HL-60/S4 treated with phorbol 12-myristate 13-acetate at 8.2 ng/mL for 4 days and 3 days (cell line): ENCODE results near the gene GALNT13.

Experiments used
- in situ Hi-C: fragments of 300-500 bp; cut with MboI; formaldehyde crosslinking; loops from 2 replicates; pipeline ENCODE4 v1.15.0; 2022; ENCODE audit warnings: low sequenced_read_pairs

Gene GALNT13

DNA sequence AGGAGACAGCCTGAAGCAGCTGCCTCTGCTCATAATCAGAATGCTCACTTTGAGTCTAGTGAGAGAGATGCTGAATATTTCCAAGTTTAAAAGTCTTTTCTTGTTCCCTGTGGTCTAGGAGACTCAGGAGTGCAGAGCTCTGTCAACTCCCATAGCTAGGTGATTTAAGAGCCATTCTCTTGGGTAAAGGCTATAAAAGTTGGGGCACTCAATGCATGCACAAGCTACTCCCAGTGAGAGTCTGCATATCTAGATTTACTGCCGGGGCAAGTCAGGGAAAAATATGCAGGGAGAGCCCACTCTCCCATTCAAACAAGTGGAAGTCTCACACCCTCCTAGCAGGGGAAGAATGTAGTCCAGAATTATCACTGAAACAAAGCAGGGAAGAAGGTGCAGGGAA lies 418.1 kb downstream of the GALNT13 start:
- in situ Hi-C loops, result no loop called here

DNA sequence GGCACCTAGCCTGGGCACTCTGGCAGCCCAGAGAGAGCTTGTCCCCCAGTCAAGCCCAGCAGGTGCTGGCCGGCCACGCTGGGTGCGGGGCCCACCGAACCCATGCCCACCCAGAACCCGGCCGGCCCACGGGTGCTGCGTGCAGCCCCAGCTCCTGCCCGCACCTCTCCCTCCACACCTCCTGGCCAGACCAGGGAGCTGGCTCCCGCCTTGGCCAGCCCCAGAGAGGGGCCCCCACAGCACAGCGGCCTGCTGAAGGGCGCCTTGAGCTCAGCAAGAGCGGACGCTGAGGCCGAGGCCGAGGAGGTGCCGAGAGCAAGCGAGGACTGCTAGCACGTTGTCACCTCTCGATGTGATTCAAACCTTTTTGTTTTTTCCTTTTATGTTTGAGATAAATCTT lies 419.8 kb downstream of the GALNT13 start:
- in situ Hi-C loops, result no loop called here

- in situ Hi-C loops, result no loop called here
These were observed 420.2 kb downstream of the GALNT13 start for GRCh38 chr2:154291927-154292326.

GRCh38 chr2:154293864-154294263 lies 422.1 kb downstream of the GALNT13 start:
- in situ Hi-C loops, result no loop called here

DNA sequence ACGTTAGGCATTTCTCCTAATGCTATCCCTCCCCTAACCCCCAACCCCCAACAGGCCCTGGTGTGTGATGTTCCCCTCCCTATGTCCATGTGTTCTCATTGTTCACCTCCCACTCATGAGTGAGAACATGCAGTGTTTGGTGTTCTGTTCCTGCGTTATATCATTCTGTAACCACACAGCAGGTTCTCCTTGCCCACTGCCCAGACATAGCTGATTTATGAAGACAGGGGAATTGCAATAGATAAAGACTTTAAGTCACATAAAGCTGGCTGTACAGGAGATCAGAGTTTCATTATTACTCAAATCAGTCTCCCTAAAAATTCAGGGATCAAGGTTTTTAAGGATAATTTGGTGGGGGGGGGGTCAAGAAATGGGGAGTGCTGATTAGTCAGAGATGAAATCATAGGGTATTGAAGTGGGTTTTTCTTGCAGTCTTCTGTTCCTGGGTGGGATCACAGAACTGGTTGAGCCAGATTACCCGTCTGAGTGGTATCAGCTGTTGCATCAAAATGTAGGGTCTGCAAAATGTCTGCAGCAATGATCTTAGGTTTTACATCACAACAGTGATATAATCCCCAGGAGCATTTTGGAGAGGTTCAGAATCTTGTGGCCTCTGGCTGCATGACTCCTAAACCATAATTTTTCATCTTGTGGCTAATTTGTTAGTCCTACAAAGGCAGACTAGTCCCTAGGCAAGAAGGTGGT lies 434.7 kb downstream of the GALNT13 start:
- in situ Hi-C loops, result no loop called here

- in situ Hi-C loops, result no loop called here
These were observed 435.3 kb downstream of the GALNT13 start for GRCh38 chr2:154307007-154307406.

- in situ Hi-C loops, result no loop called here
These were observed 452.9 kb downstream of the GALNT13 start for GRCh38 chr2:154324601-154325000.

DNA sequence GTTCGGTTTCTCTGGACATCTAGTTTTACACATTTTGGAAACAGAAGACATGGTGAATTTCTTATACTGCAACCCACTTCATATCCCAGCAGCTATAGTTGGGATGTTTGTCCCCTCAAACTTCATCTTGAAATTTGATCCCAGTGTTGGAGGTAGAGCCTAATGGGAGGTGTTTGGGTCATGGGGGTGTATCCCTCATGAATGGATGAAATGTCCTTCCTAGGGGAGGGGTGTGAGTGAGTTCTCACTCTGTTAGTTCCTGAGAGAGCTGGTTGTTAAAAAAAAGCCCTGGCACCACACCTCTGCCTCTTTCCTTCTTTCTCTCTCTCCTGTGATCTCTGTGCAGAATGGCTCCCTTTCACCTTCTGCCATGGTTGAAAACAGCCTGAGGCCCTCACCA lies 457.8 kb downstream of the GALNT13 start:
- in situ Hi-C loops, result no loop called here

- in situ Hi-C loops, result no loop called here
These were observed 460.1 kb downstream of the GALNT13 start for GRCh38 chr2:154331784-154332183.

- in situ Hi-C loops, result no loop called here
These were observed 464.5 kb downstream of the GALNT13 start for GRCh38 chr2:154336201-154336600.

DNA sequence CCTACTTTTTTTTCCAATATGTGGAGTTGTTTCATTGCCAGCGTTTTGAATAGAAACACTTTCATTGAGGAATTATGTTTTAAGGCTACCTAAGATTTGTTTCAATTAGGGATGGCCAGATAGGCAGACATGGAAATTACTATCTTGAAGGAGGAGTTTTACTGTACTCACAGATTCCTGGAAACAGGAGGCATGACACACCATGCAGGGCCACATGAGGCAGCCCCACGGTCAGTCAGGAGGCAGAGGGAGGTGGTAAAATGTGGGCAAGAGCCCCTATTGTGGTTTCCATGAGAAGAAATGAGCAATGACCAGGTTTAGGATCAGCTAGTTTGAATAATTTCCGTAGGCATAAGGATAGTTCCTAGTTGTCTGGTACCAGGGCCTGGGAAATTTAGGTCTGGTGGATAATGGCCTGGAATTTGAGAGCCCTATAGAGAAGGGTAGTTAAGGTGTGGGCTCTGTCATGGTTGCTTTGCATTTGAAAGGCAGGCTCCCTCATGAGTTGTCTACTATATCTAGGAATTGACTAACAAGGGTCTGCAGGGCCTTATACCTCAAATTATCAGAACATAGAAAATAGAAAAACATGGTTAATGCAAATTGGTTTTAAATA lies 466.7 kb downstream of the GALNT13 start:
- in situ Hi-C loops, result no loop called here

DNA sequence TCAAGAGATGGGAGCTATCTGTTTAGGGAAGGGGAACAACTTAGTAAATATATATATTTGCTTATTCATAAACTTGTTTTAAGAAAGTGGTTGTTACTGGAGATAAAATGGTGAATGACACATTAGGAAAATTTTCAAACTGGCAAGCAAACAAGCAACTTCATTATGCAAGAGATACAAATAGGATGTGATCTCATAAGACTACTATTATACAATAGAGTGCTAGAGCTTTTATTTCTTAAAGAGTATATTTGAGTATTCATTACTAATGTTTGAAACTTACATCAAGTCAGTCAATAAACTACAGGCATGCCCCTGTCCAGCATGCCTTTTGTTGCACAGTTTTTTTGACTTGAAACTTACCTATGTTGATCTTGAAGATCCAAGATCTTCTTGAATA lies 471.6 kb downstream of the GALNT13 start:
- in situ Hi-C loops, result no loop called here

DNA sequence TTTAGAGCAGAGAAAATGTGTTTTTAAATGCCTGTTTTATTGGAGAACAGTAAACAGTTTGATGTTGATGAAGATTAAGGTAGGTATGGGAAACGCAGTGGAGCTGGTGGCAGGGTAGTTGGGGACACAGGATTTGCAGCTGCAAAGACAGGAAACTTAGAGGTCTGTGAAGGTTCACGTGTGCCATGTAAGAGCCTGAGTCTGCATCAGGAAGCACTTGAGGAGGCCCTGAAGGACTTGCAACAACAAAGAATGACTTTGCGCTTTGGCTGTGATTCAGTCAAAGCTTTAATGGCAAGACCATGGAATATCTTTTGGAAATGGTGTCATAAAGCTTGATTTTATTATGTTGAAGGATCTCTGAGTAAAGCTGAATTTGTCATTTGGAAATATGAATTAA lies 479.2 kb downstream of the GALNT13 start:
- in situ Hi-C loops, result no loop called here

GRCh38 chr2:154361276-154361675 lies 489.6 kb downstream of the GALNT13 start:
- in situ Hi-C loops, result no loop called here

DNA sequence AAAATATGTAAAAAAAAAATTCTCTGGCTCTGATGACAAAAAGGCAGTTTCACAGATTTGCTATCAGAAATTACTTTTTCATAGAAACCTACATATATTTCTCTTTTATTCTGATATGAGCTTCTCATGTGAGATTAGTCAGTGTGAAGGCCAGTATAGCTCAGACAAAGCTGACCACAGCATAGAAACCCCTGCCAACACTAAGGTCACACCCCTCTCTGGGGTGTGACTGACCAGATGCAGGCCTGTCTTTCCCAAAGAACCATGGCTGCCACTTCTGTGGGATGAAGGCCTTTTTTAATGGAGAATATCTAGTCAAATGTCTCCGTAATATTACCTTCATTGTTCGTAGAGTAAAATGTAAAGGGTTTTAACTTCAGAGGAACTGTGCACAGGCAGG lies 496.4 kb downstream of the GALNT13 start:
- in situ Hi-C loops, result no loop called here

- in situ Hi-C loops, result no loop called here
These were observed 499.2 kb downstream of the GALNT13 start for GRCh38 chr2:154370873-154371272.

GRCh38 chr2:154374416-154374815 lies 502.7 kb downstream of the GALNT13 start:
- in situ Hi-C loops, result no loop called here

GRCh38 chr2:154375579-154375931 lies 503.8 kb downstream of the GALNT13 start:
- in situ Hi-C loops, result no loop called here

- in situ Hi-C loops, result no loop called here
These were observed 510.4 kb downstream of the GALNT13 start for GRCh38 chr2:154381931-154382794.

- in situ Hi-C loops, result no loop called here
These were observed 514.5 kb downstream of the GALNT13 start for GRCh38 chr2:154386186-154386585.

DNA sequence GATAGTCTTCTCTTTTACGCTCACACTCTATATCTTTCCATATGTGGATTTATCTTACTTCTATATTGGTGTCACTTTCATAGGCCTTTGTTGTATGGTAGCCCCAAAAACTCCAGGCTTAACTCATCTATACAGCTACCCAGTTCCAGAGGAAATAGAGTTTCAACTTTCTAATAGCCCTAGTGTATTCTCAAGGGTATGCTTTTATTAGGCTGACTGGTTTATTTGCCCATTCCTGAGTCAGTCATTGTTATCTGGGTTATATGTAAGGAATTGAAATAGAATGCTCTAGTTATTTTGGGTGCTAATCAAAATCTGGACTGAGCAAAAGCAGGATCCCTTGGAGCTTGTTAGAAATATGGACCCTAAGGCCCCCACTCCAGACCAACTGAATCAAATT lies 519.3 kb downstream of the GALNT13 start:
- in situ Hi-C loops, result no loop called here

DNA sequence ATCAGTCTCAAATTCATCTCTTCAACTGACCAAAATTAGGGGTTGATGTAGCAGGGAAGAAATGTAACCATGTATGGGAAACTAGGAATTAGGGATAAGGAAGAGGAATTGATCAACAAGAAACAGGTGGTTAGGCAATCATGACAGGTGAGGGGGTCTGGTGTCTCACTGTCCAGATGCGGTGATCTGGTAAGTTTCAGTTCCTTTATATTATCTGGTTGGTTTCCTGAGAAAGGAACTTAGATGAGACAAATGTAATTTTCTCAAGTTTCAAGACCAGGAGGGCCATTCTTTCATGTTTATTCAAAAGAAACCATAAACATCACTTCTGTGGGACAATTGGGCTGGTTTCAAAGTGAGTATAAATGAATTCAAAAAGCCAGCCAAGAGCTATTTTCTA lies 520.5 kb downstream of the GALNT13 start:
- in situ Hi-C loops, result no loop called here
